IPS-NIHi11 (cell line): ENCODE results near the gene GASK1A.

Experiments
- DNase-seq: peaks from one replicate; pipeline ENCODE4 v3.0.0; 2012; ENCODE audit warnings: mixed read lengths, low spot score

GASK1A gene

GRCh38 chr3:42982645-42983412 is 3.7 kb downstream of the GASK1A start:
- no peak for DNase-seq

GRCh38 chr3:42983927-42984326 is 4.8 kb downstream of the GASK1A start:
- no peak for DNase-seq

GRCh38 chr3:42984701-42985100 is 5.6 kb downstream of the GASK1A start:
- no peak for DNase-seq

GRCh38 chr3:42988097-42988496 is 9.0 kb downstream of the GASK1A start:
- DNase-seq: no peak

GRCh38 chr3:42988566-42988965 is 9.5 kb downstream of the GASK1A start:
- DNase-seq: no peak

- DNase-seq: no peak
These were observed 12.5 kb downstream of the GASK1A start for GRCh38 chr3:42991341-42992315.

GRCh38 chr3:42994595-42994994 is 15.5 kb downstream of the GASK1A start:
- no peak for DNase-seq

- no peak for DNase-seq
These were observed 16.9 kb downstream of the GASK1A start for GRCh38 chr3:42996021-42996420.

- no peak for DNase-seq
These were observed 17.5 kb downstream of the GASK1A start for GRCh38 chr3:42996633-42997075.

- no peak for DNase-seq
These were observed 20.1 kb downstream of the GASK1A start for GRCh38 chr3:42999212-42999611.

GRCh38 chr3:42999632-43000031 is 20.5 kb downstream of the GASK1A start:
- no peak for DNase-seq

GRCh38 chr3:43000387-43000786 is 21.3 kb downstream of the GASK1A start:
- DNase-seq: no peak

- peak; percentile 25 for DNase-seq
These were observed 22.0 kb downstream of the GASK1A start for GRCh38 chr3:43001094-43001553.

- DNase-seq: no peak
These were observed 22.5 kb downstream of the GASK1A start for GRCh38 chr3:43001556-43002121.

- no peak for DNase-seq
These were observed 25.2 kb downstream of the GASK1A start for GRCh38 chr3:43004282-43004681.

- no peak for DNase-seq
These were observed 26.1 kb downstream of the GASK1A start for GRCh38 chr3:43005253-43005652.

GRCh38 chr3:43005981-43006380 is 26.9 kb downstream of the GASK1A start:
- no peak for DNase-seq

- no peak for DNase-seq
These were observed 27.7 kb downstream of the GASK1A start for GRCh38 chr3:43006825-43007224.

- DNase-seq: no peak
These were observed 30.4 kb downstream of the GASK1A start for GRCh38 chr3:43009547-43009946.

GRCh38 chr3:43010638-43011037 is 31.5 kb downstream of the GASK1A start:
- DNase-seq: no peak

- DNase-seq: no peak
These were observed 32.5 kb downstream of the GASK1A start for GRCh38 chr3:43011638-43012037.

GRCh38 chr3:43012174-43012573 is 33.1 kb downstream of the GASK1A start:
- DNase-seq: no peak

GRCh38 chr3:43013256-43013655 is 34.1 kb downstream of the GASK1A start:
- no peak for DNase-seq
